GM12878 (cell line): ENCODE measurements around the gene ANKRD44. TPM values are rescaled to one million over a fixed set of nuclear protein-coding genes. Genes with fewer than 3 reads are reported as not detected.

Experiments used
- BRCA1 ChIP-seq: IDR thresholded peaks from 2 replicates; pipeline ENCODE4 v1.6.1; 2011; ENCODE audit warnings: low read depth, low read length, improper control_type of control experiment
- CBFB ChIP-seq: IDR thresholded peaks from 2 replicates; pipeline ENCODE4 v1.6.1; 2016; ENCODE audit warnings: antibody characterized with exemption, low read depth
- CEBPB ChIP-seq, 2 experiments: fragments of 150-350 bp in 1 of 2; IDR thresholded peaks; 2 replicates each; pipeline ENCODE4 v1.6.1; 2012 to 2014; ENCODE audit warnings: low read depth in 2 of 2, low read length in 2 of 2, borderline replicate concordance in 1 of 2, inconsistent platforms in 1 of 2
- CHD1 ChIP-seq: IDR thresholded peaks from 2 replicates; pipeline ENCODE4 v1.6.1; 2012; ENCODE audit warnings: low read depth, low read length, improper control_type of control experiment
- CHD4 ChIP-seq: fragments of 200-600 bp; sonication (generic); IDR thresholded peaks from 2 replicates; pipeline ENCODE4 v1.6.1; 2016; ENCODE audit warnings: mild to moderate bottlenecking
- DPF2 ChIP-seq: fragments of 450-650 bp; IDR thresholded peaks from 2 replicates; pipeline ENCODE4 v1.6.1; 2017; ENCODE audit warnings: mild to moderate bottlenecking
- EP300 ChIP-seq, 2 experiments: fragments of 150-350 bp in 1 of 2; IDR thresholded peaks; 2 replicates each; pipeline ENCODE4 v1.6.1; 2011 to 2012; ENCODE audit warnings: low read depth in 2 of 2, low read length in 2 of 2, borderline replicate concordance in 1 of 2, improper control_type of control experiment in 1 of 2, inconsistent platforms in 1 of 2; ENCODE audit not compliant: control insufficient read depth in 1 of 2
- HCFC1 ChIP-seq: fragments of 150-350 bp; IDR thresholded peaks from 2 replicates; pipeline ENCODE4 v1.6.1; 2014; ENCODE audit warnings: low read length
- IKZF2 ChIP-seq, 2 experiments: fragments of 450-650 bp; IDR thresholded peaks; 2 replicates each; pipeline ENCODE4 v1.6.1; 2017; ENCODE audit warnings: mild to moderate bottlenecking in 2 of 2, moderate library complexity in 2 of 2
- JUND ChIP-seq: IDR thresholded peaks from 2 replicates; pipeline ENCODE4 v1.6.1; 2012; ENCODE audit warnings: low read depth, mild to moderate bottlenecking, low read length, improper control_type of control experiment, moderate library complexity
- KLF5 ChIP-seq: fragments of 450-650 bp; IDR thresholded peaks from 2 replicates; pipeline ENCODE4 v1.6.1; 2014; ENCODE audit warnings: mild to moderate bottlenecking; ENCODE audit not compliant: partially characterized antibody
- MAX ChIP-seq: IDR thresholded peaks from 2 replicates; pipeline ENCODE4 v1.6.1; 2012; ENCODE audit warnings: low read depth, low read length, improper control_type of control experiment
- NR2C2 ChIP-seq: IDR thresholded peaks from 2 replicates; pipeline ENCODE4 v1.6.1; 2011; ENCODE audit warnings: borderline replicate concordance, low read depth; ENCODE audit not compliant: control insufficient read depth, insufficient read length
- PML ChIP-seq: IDR thresholded peaks from 2 replicates; pipeline ENCODE4 v1.6.1; 2012; ENCODE audit warnings: low read length, inconsistent platforms
- RAD51 ChIP-seq: fragments of 450-650 bp; IDR thresholded peaks from 2 replicates; pipeline ENCODE4 v1.6.1; 2016; ENCODE audit warnings: moderate library complexity, mild to moderate bottlenecking, inconsistent platforms
- SMAD5 ChIP-seq: IDR thresholded peaks from 2 replicates; pipeline ENCODE4 v1.6.1; 2016; ENCODE audit warnings: antibody characterized with exemption, low read depth
- SPI1 ChIP-seq: IDR thresholded peaks from 2 replicates; pipeline ENCODE4 v1.6.1; 2011; ENCODE audit warnings: low read depth, mild to moderate bottlenecking, low read length, moderate library complexity, borderline replicate concordance; ENCODE audit not compliant: insufficient read depth
- TAF1 ChIP-seq: IDR thresholded peaks from 2 replicates; pipeline ENCODE4 v1.6.1; 2011; ENCODE audit warnings: mild to moderate bottlenecking, low read depth, low read length, borderline replicate concordance
- TARDBP ChIP-seq: IDR thresholded peaks from 2 replicates; pipeline ENCODE4 v1.6.1; 2016; ENCODE audit warnings: borderline replicate concordance
- TCF12 ChIP-seq: IDR thresholded peaks from 2 replicates; pipeline ENCODE4 v1.6.1; 2011; ENCODE audit warnings: low read depth, mild to moderate bottlenecking, low read length
- TCF7 ChIP-seq: IDR thresholded peaks from 2 replicates; pipeline ENCODE4 v1.6.1; 2014; ENCODE audit warnings: antibody characterized with exemption, borderline replicate concordance
- YBX1 ChIP-seq: fragments of 450-650 bp; IDR thresholded peaks from 2 replicates; pipeline ENCODE4 v1.6.1; 2016; ENCODE audit warnings: antibody characterized with exemption
- YY1 ChIP-seq: IDR thresholded peaks from 2 replicates; pipeline ENCODE4 v1.6.1; 2011; ENCODE audit warnings: low read depth, mild to moderate bottlenecking, low read length
- ZBTB11 ChIP-seq: fragments of 450-650 bp; formaldehyde crosslinking; IDR thresholded peaks from 2 replicates; pipeline ENCODE4 v1.5.0; 2022; ENCODE audit warnings: mild to moderate bottlenecking, missing genetic modification characterization
- ZNF687 ChIP-seq: fragments of 450-650 bp; IDR thresholded peaks from 2 replicates; pipeline ENCODE4 v1.6.1; 2017; ENCODE audit warnings: mild to moderate bottlenecking, moderate library complexity
- polyA plus RNA-seq, 11 experiments: library from polyadenylated mRNA; depleted of rRNA in 4 of 11; unstranded in 6 of 11; stranded (reverse) in 5 of 11; fragments of >200 nt; fragmentation: Nextera tagmentation in 4 of 11; fragmentation: Illumina TruSeq in 1 of 11; extraction: Ambion mirVana in 4 of 11; extraction: Trizol in 1 of 11; gene quantifications; 1 replicate in 1 of 11; 2 replicates in 10 of 11; pipeline versions ENCODE4 v1.2.1 to v1.2.3, GENCODE V29; 2011 to 2016; ENCODE audit warnings: inconsistent platforms in 2 of 11, missing spikeins in 2 of 11, low read depth in 1 of 11
- total RNA-seq, 4 experiments: library from RNA; depleted of rRNA in 3 of 4; stranded (reverse); fragments of >200 nt in 3 of 4; fragmentation: Illumina TruSeq in 1 of 4; extraction: Trizol in 1 of 4; gene quantifications; 2 replicates each; pipeline versions ENCODE4 v1.2.1 to v1.2.3, GENCODE V29; 2013 to 2021

ANKRD44 gene
- total and polyA plus RNA-seq, 10 of the 15 experiments (the other 5 are each of a cell fraction or from before 2014, with no cell fraction given), result 19.1 to 99.1 (median 59.6) TPM

GRCh38 chr2:197293252-197294007 lies 17.1 kb downstream of the ANKRD44 start (continued):
- TF ChIP-seq ZBTB11 (CRISPR knock-in tag) (no peak), TCF12 (no peak), TCF7 (no peak), EP300 (IDR thresholded peaks at IDR 0.05; ENCODE audit: borderline replicate concordance in 1 of 2, control insufficient read depth in 1 of 2, low read depth in 2 of 2, low read length in 2 of 2) (peak in 1 of 2 experiments; percentile 18; a peak in 2 of 4 replicates), DPF2 (no peak), NR2C2 (no peak), SPI1 (no peak), IKZF2 (IDR thresholded peaks at IDR 0.05) (peak; percentile 74 to 85), CBFB (no peak), TARDBP (no peak), PML (peak; percentile 34; the same call in 1 of the 2 replicates), CEBPB (IDR thresholded peaks at IDR 0.05; ENCODE audit: borderline replicate concordance in 1 of 2, low read depth in 2 of 2, low read length in 2 of 2) (peak; percentile 71 to 75; a peak in 3 of 4 replicates), MAX (no peak), HCFC1 (no peak), YY1 (no peak), SMAD5 (no peak), JUND (no peak), KLF5 (no peak), CHD4 (no peak), CHD1 (0 out of 2 replicates have a peak, but pooled peaks have one; percentile 11), BRCA1 (no peak), ZNF687 (peak; percentile 35; the same call in 1 of the 2 replicates), YBX1 (no peak), RAD51 (peak; percentile 87), TAF1 (no peak)
